Measurements from ENCODE around the gene MDM2.

- TF ChIP-seq GABPA (IDR thresholded peaks at IDR 0.05; ENCODE audit: low read depth) = no peak
- TF ChIP-seq RFX5 (IDR thresholded peaks at IDR 0.05; ENCODE audit: low read length) = no peak
- TF ChIP-seq CTCF (IDR thresholded peaks at IDR 0.05) = no peak
- no peak for TF ChIP-seq REST (IDR thresholded peaks at IDR 0.05; ENCODE audit: low read depth, low read length)
- TF ChIP-seq MXI1 (IDR thresholded peaks at IDR 0.05; ENCODE audit: low read depth, low read length) = no peak
Measured at GRCh38 chr12:68785358-68785757, 22.6 kb upstream of the MDM2 start.

All from SK-N-SH (cell line).